Measurements from ENCODE around the gene RAP1GAP. TPM values are rescaled to one million over a fixed set of nuclear protein-coding genes. Genes with fewer than 3 reads are reported as not detected.

The RAP1GAP gene
- total and polyA plus RNA-seq, 2 experiments from 2014 or later = 0.41 to 0.97 TPM

DNA sequence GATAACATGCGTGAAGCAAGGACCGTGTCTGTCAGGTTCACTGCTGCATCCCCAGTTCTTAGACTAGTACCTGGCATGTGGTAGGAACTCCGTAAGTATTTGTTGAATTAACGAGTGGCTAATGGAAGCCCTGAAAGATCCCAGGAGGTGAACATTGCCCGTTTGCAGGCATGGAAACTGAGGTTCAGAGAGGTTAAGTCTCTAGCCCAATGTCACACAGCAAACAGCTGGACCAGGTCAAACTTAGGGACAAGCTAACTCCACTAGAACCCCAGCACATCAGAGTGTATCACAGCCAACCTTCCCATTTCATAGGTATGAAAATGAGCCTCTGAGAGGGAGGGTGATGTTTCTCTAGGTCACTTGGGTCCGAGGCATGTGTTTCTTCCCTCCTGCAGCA, 27.6 kb downstream of the RAP1GAP start:
- 30 to 33% methylated on average over 6 of the region's 6 CpGs for WGBS, 2 experiments (ENCODE audit: low coverage in 1 of 2, low lambda C conversion rate in 2 of 2, missing lambda C conversion rate in 2 of 2)
- Histone ChIP-seq H3K9ac (no peak overlapping the region), H3K4me3 (no peak overlapping the region), H3F3A (ENCODE audit: insufficient read depth) (no peaks in the 10 kb centered on the region), H3K4me2 (ENCODE audit: unreplicated experiment) (no peak overlapping the region), H3K9me2 (ENCODE audit: insufficient read depth) (no peaks in the 10 kb centered on the region), H3K9me3 (ENCODE audit: low read depth) (no peaks in the 10 kb centered on the region), H2AFZ (no peak overlapping the region), H3K36me3 (ENCODE audit: low read depth) (no peaks in the 10 kb centered on the region), H4K20me1 (ENCODE audit: insufficient read depth) (no peaks in the 10 kb centered on the region), H3K27me3 (replicated peaks; ENCODE audit: insufficient read depth) (peaks cover 9% of the 10 kb centered on the region), H3K4me1 (ENCODE audit: insufficient read depth) (no peaks in the 10 kb centered on the region), H3K27ac (no peak overlapping the region), H3K79me2 (ENCODE audit: insufficient read depth) (no peaks in the 10 kb centered on the region)
- TF ChIP-seq EZH2phosphoT487 (IDR thresholded peaks at IDR 0.05; ENCODE audit: insufficient read depth, low read depth) = no peak
- TF ChIP-seq EZH2 (IDR thresholded peaks at IDR 0.05; ENCODE audit: insufficient read depth, poor library complexity, severe bottlenecking) = no peak
- in situ Hi-C loops (cut with MboI) = no loop called here
- DNase-seq = no peak

DNA sequence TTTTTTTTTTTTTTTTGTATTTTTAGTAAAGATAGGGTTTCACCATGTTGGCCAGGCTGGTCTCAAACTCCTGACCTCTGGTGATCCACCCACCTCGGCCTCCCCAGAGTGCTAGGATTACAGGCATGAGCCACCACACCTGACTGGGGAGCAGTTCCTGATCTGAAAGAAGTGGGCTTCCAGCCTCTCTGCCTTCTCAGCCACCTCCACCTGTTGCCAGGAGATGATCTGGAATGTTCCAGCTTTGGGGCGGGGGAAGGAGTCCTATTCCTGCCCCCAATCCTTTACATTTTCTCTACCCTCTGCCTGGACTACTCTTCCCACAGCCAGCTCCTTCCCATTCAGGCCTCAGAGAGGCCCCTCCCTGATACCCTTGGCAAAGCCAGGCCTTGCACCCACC, 28.1 kb downstream of the RAP1GAP start:
- no peaks in the 10 kb centered on the region for H3K36me3 ChIP-seq (ENCODE audit: low read depth)
- no peaks in the 10 kb centered on the region for H3K9me2 ChIP-seq (ENCODE audit: insufficient read depth)
- WGBS, 2 experiments (ENCODE audit: low coverage in 1 of 2, low lambda C conversion rate in 2 of 2, missing lambda C conversion rate in 2 of 2) = 50 to 60% methylated on average over 2 of the region's 2 CpGs
- in situ Hi-C loops (cut with MboI) = no loop called here
- H3F3A ChIP-seq (ENCODE audit: insufficient read depth) = no peaks in the 10 kb centered on the region
- no peak for DNase-seq
- no peak overlapping the region for H3K4me2 ChIP-seq (ENCODE audit: unreplicated experiment)
- H3K9me3 ChIP-seq (ENCODE audit: low read depth) = no peaks in the 10 kb centered on the region
- no peaks in the 10 kb centered on the region for H4K20me1 ChIP-seq (ENCODE audit: insufficient read depth)
- H3K4me1 ChIP-seq (ENCODE audit: insufficient read depth) = no peaks in the 10 kb centered on the region
- H3K27me3 ChIP-seq (replicated peaks; ENCODE audit: insufficient read depth) = peaks cover 13% of the 10 kb centered on the region
- no peak overlapping the region for H3K4me3 ChIP-seq
- no peak for TF ChIP-seq EZH2phosphoT487 (IDR thresholded peaks at IDR 0.05; ENCODE audit: insufficient read depth, low read depth)
- no peak for TF ChIP-seq EZH2 (IDR thresholded peaks at IDR 0.05; ENCODE audit: insufficient read depth, poor library complexity, severe bottlenecking)
- H2AFZ ChIP-seq = no peak overlapping the region
- no peak overlapping the region for H3K9ac ChIP-seq
- H3K27ac ChIP-seq = no peak overlapping the region
- no peaks in the 10 kb centered on the region for H3K79me2 ChIP-seq (ENCODE audit: insufficient read depth)

DNA sequence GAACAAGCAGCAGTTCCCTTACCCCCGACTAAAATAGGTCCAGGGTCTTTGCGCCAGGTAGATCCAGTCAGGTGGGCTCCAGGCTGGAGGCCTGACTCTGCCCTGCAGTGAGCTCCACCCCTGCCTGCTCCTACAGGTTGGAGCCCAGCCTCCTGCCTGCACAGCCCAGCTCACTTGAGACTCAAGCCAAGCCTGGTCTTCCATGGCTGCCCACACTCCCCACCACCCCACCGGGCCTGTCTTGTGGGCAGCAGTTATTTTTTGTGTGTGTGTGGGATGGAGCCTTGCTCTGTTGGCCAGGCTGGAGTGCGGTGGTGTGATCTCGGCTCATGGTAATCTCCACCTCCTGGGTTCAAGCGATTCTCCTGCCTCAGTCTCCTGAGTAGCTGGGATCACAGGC, 28.5 kb downstream of the RAP1GAP start:
- peaks cover 16% of the 10 kb centered on the region for H3K27me3 ChIP-seq (replicated peaks; ENCODE audit: insufficient read depth)
- no peaks in the 10 kb centered on the region for H3K36me3 ChIP-seq (ENCODE audit: low read depth)
- no peak overlapping the region for H3K9ac ChIP-seq
- WGBS, 2 experiments (ENCODE audit: low coverage in 1 of 2, low lambda C conversion rate in 2 of 2, missing lambda C conversion rate in 2 of 2) = 79 to 86% methylated on average over 6 of the region's 6 CpGs
- H3F3A ChIP-seq (ENCODE audit: insufficient read depth) = no peaks in the 10 kb centered on the region
- in situ Hi-C loops (cut with MboI) = no loop called here
- H3K4me3 ChIP-seq = no peak overlapping the region
- H3K9me2 ChIP-seq (ENCODE audit: insufficient read depth) = no peaks in the 10 kb centered on the region
- TF ChIP-seq EZH2 (IDR thresholded peaks at IDR 0.05; ENCODE audit: insufficient read depth, poor library complexity, severe bottlenecking) (no peak), EZH2phosphoT487 (IDR thresholded peaks at IDR 0.05; ENCODE audit: insufficient read depth, low read depth) (no peak)
- no peaks in the 10 kb centered on the region for H3K9me3 ChIP-seq (ENCODE audit: low read depth)
- H2AFZ ChIP-seq = no peak overlapping the region
- H4K20me1 ChIP-seq (ENCODE audit: insufficient read depth) = no peaks in the 10 kb centered on the region
- DNase-seq = no peak
- H3K4me2 ChIP-seq (ENCODE audit: unreplicated experiment) = no peak overlapping the region
- no peak overlapping the region for H3K27ac ChIP-seq
- H3K79me2 ChIP-seq (ENCODE audit: insufficient read depth) = no peaks in the 10 kb centered on the region
- no peaks in the 10 kb centered on the region for H3K4me1 ChIP-seq (ENCODE audit: insufficient read depth)

DNA sequence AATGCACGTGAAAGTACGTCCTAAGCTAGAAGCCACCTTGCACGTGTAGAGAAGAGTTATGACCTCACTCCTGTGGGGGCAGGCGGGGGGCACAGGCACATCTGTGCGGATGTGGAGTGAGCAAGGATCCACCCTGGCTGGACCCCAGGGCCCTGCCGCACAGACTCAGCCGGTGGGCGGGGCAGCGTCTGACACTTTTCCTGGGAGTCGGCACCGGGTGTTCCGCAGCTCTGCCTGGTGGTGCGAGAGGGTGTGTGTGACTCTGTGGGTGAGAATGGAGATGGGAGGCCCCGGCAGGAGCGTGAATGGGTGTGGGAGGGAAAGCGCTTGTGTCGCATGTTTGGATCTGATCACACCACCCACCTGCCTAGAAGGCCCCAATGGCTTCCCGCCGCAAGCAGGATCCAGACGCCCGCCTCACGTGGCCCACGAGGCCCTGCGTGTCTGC, 29.5 kb downstream of the RAP1GAP start:
- no peaks in the 10 kb centered on the region for H3K4me1 ChIP-seq (ENCODE audit: insufficient read depth)
- no peak overlapping the region for H3K9ac ChIP-seq
- H4K20me1 ChIP-seq (ENCODE audit: insufficient read depth) = no peaks in the 10 kb centered on the region
- in situ Hi-C loops (cut with MboI) = no loop called here
- no peaks in the 10 kb centered on the region for H3K79me2 ChIP-seq (ENCODE audit: insufficient read depth)
- TF ChIP-seq EZH2phosphoT487 (IDR thresholded peaks at IDR 0.05; ENCODE audit: insufficient read depth, low read depth) = no peak
- TF ChIP-seq EZH2 (IDR thresholded peaks at IDR 0.05; ENCODE audit: insufficient read depth, poor library complexity, severe bottlenecking) = no peak
- H2AFZ ChIP-seq = no peak overlapping the region
- no peak overlapping the region for H3K4me2 ChIP-seq (ENCODE audit: unreplicated experiment)
- no peaks in the 10 kb centered on the region for H3K36me3 ChIP-seq (ENCODE audit: low read depth)
- H3K27me3 ChIP-seq (replicated peaks; ENCODE audit: insufficient read depth) = peaks cover 16% of the 10 kb centered on the region
- 4 to 7% methylated on average over 17 to 24 of the region's 24 CpGs for WGBS, 2 experiments (ENCODE audit: low coverage in 1 of 2, low lambda C conversion rate in 2 of 2, missing lambda C conversion rate in 2 of 2)
- H3K4me3 ChIP-seq = no peak overlapping the region
- no peak overlapping the region for H3K27ac ChIP-seq
- no peaks in the 10 kb centered on the region for H3K9me2 ChIP-seq (ENCODE audit: insufficient read depth)
- DNase-seq = peak; percentile 52
- H3K9me3 ChIP-seq (ENCODE audit: low read depth) = no peaks in the 10 kb centered on the region
- H3F3A ChIP-seq (ENCODE audit: insufficient read depth) = no peaks in the 10 kb centered on the region
